ENCODE data around the gene SSTR3. TPM values are rescaled to one million over a fixed set of nuclear protein-coding genes. Genes with fewer than 3 reads are reported as not detected.
A peak's percentile ranks its signal among the peaks of the same experiment; 100 is the strongest.

The SSTR3 gene
- total and polyA plus RNA-seq, 9 of the 15 experiments (the other 6 are each of a cell fraction or from before 2014, with no cell fraction given): 0.03 TPM; not detected in 8

DNA sequence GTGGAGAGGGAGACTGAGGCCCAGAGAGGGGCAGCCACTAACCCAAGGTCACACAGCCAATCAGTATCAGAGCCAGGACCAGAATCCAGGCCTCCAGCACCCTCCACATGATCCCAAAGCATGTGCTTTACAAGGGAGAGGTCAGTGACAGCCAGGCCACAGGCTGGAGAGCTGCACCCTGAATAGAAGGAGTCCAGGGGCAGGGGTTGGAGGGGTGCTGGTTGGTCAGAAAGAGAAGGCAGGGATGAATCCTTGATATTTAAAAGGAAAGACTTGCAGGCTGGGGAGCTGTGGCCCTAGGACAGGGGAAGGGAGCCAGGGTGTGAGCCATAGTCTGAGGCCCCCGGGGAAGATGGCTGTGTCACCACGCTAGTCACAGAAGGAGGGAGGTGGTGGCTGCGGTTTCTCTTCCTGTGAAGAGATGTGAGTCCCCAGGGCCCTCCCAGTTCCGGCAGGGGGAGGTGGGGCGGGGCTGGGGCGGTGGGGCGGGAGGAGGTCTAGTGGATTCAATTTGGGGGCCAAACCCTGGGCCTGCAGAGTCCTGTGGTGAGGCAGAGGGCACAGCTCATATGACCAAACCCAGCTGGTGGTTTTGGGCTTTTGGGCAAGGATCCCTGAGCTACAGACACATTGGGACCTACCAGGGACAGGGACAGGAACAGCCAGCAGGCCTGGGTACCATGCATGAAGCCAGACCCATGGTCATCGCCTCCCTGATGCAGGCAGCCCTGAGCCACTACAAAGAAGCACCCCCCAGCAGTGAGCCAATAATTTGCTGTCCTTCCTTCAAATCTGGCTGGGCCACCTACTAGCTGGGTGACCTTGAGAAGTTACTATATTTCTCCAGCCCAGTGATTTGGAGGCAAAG is 17.8 kb upstream of the SSTR3 start (continued):
- no peak for TF ChIP-seq RBM14 (IDR thresholded peaks at IDR 0.05; ENCODE audit: borderline replicate concordance, insufficient read depth, low read depth, low read length)
- TF ChIP-seq DACH1 (IDR thresholded peaks at IDR 0.05; ENCODE audit: partially characterized antibody): no peak
- no peak for TF ChIP-seq NCOA2 (IDR thresholded peaks at IDR 0.05; ENCODE audit: partially characterized antibody in 2 of 2)
- no peak for TF ChIP-seq TAF15 (IDR thresholded peaks at IDR 0.05; ENCODE audit: low read depth, low read length)
- 0 out of 2 replicates have a peak, but pooled peaks have one; percentile 24 for TF ChIP-seq MYC (IDR thresholded peaks at IDR 0.05; ENCODE audit: low read depth, low read length)
- no peak for TF ChIP-seq MYC (CRISPR knock-in tag; IDR thresholded peaks at IDR 0.05; ENCODE audit: borderline replicate concordance, low read depth)
- no peak for TF ChIP-seq MCM2 (IDR thresholded peaks at IDR 0.05; ENCODE audit: low read depth)
- TF ChIP-seq, protein P1, sequence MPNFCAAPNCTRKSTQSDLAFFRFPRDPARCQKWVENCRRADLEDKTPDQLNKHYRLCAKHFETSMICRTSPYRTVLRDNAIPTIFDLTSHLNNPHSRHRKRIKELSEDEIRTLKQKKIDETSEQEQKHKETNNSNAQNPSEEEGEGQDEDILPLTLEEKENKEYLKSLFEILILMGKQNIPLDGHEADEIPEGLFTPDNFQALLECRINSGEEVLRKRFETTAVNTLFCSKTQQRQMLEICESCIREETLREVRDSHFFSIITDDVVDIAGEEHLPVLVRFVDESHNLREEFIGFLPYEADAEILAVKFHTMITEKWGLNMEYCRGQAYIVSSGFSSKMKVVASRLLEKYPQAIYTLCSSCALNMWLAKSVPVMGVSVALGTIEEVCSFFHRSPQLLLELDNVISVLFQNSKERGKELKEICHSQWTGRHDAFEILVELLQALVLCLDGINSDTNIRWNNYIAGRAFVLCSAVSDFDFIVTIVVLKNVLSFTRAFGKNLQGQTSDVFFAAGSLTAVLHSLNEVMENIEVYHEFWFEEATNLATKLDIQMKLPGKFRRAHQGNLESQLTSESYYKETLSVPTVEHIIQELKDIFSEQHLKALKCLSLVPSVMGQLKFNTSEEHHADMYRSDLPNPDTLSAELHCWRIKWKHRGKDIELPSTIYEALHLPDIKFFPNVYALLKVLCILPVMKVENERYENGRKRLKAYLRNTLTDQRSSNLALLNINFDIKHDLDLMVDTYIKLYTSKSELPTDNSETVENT (CRISPR knock-in tag; IDR thresholded peaks at IDR 0.05): no peak
- TF ChIP-seq HCFC1 (IDR thresholded peaks at IDR 0.05; ENCODE audit: low read depth, low read length): no peak
- TF ChIP-seq SAFB2 (IDR thresholded peaks at IDR 0.05; ENCODE audit: borderline replicate concordance, low read depth, low read length, severe bottlenecking): no peak
- TF ChIP-seq, protein P2, sequence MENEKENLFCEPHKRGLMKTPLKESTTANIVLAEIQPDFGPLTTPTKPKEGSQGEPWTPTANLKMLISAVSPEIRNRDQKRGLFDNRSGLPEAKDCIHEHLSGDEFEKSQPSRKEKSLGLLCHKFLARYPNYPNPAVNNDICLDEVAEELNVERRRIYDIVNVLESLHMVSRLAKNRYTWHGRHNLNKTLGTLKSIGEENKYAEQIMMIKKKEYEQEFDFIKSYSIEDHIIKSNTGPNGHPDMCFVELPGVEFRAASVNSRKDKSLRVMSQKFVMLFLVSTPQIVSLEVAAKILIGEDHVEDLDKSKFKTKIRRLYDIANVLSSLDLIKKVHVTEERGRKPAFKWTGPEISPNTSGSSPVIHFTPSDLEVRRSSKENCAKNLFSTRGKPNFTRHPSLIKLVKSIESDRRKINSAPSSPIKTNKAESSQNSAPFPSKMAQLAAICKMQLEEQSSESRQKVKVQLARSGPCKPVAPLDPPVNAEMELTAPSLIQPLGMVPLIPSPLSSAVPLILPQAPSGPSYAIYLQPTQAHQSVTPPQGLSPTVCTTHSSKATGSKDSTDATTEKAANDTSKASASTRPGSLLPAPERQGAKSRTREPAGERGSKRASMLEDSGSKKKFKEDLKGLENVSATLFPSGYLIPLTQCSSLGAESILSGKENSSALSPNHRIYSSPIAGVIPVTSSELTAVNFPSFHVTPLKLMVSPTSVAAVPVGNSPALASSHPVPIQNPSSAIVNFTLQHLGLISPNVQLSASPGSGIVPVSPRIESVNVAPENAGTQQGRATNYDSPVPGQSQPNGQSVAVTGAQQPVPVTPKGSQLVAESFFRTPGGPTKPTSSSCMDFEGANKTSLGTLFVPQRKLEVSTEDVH (IDR thresholded peaks at IDR 0.05; ENCODE audit: low read depth, partially characterized antibody): no peak
- TF ChIP-seq, protein P3, sequence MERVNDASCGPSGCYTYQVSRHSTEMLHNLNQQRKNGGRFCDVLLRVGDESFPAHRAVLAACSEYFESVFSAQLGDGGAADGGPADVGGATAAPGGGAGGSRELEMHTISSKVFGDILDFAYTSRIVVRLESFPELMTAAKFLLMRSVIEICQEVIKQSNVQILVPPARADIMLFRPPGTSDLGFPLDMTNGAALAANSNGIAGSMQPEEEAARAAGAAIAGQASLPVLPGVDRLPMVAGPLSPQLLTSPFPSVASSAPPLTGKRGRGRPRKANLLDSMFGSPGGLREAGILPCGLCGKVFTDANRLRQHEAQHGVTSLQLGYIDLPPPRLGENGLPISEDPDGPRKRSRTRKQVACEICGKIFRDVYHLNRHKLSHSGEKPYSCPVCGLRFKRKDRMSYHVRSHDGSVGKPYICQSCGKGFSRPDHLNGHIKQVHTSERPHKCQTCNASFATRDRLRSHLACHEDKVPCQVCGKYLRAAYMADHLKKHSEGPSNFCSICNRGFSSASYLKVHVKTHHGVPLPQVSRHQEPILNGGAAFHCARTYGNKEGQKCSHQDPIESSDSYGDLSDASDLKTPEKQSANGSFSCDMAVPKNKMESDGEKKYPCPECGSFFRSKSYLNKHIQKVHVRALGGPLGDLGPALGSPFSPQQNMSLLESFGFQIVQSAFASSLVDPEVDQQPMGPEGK (CRISPR knock-in tag; IDR thresholded peaks at IDR 0.05; ENCODE audit: borderline replicate concordance): no peak
- TF ChIP-seq, protein P4, sequence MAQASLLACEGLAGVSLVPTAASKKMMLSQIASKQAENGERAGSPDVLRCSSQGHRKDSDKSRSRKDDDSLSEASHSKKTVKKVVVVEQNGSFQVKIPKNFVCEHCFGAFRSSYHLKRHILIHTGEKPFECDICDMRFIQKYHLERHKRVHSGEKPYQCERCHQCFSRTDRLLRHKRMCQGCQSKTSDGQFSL (CRISPR knock-in tag; IDR thresholded peaks at IDR 0.05): no peak
- TF ChIP-seq, protein P4 (tag; IDR thresholded peaks at IDR 0.05): no peak
- no peak for TF ChIP-seq JUNB (CRISPR knock-in tag; conservative IDR thresholded peaks at IDR 0.05)
- no peak for TF ChIP-seq ARHGAP35 (IDR thresholded peaks at IDR 0.05; ENCODE audit: partially characterized antibody)
- TF ChIP-seq MTA1 (IDR thresholded peaks at IDR 0.05; ENCODE audit: borderline replicate concordance): no peak
- peak; percentile 60 for TF ChIP-seq HDAC2 (IDR thresholded peaks at IDR 0.05)
- peak; percentile 39; the same call in 1 of the 2 replicates for TF ChIP-seq RBFOX2 (IDR thresholded peaks at IDR 0.05; ENCODE audit: low read depth, low read length)
- no peak for TF ChIP-seq MCM5 (IDR thresholded peaks at IDR 0.05; ENCODE audit: low read depth)

Data from K562 (cell line).